GM21423 (cell line): ENCODE measurements around the gene INAFM2.
A peak's percentile ranks its signal among the peaks of the same experiment; 100 is the strongest.

Source experiments
- ATAC-seq: cut with Tn5 transposase; IDR thresholded peaks from one replicate; pipeline ENCODE4 v1.9.1; 2021; ENCODE audit warnings: mild to moderate bottlenecking, moderate library complexity; ENCODE audit not compliant: unreplicated experiment

The INAFM2 gene

GRCh38 chr15:40305281-40305680 is 18.2 kb upstream of the INAFM2 start:
- no peak for ATAC-seq

- no peak for ATAC-seq
Observed at GRCh38 chr15:40306371-40306770, 17.1 kb upstream of the INAFM2 start.

- ATAC-seq: no peak
Observed at GRCh38 chr15:40306908-40307307, 16.6 kb upstream of the INAFM2 start.

- peak; percentile 52 for ATAC-seq
Observed at GRCh38 chr15:40307421-40308211, 15.9 kb upstream of the INAFM2 start, which contains the start of gene PLCB2. PLCB2 (minus strand) TSS chr15:40307935; CDS start chr15:40307672, 263 bp downstream.

GRCh38 chr15:40309344-40309862 is 14.1 kb upstream of the INAFM2 start:
- ATAC-seq: no peak

GRCh38 chr15:40310001-40310959 is 13.2 kb upstream of the INAFM2 start:
- ATAC-seq: no peak

- ATAC-seq: no peak
Observed at GRCh38 chr15:40310993-40311392, 12.5 kb upstream of the INAFM2 start.

GRCh38 chr15:40312370-40313158 is 10.9 kb upstream of the INAFM2 start:
- no peak for ATAC-seq

GRCh38 chr15:40313531-40314398 is 9.7 kb upstream of the INAFM2 start:
- ATAC-seq: no peak

- no peak for ATAC-seq
Observed at GRCh38 chr15:40314723-40315276, 8.7 kb upstream of the INAFM2 start.

GRCh38 chr15:40316931-40317330 is 6.6 kb upstream of the INAFM2 start:
- no peak for ATAC-seq

- no peak for ATAC-seq
Observed at GRCh38 chr15:40317580-40317979, 5.9 kb upstream of the INAFM2 start.

GRCh38 chr15:40320409-40320808 is 3.1 kb upstream of the INAFM2 start:
- no peak for ATAC-seq

GRCh38 chr15:40320931-40321371 is 2.5 kb upstream of the INAFM2 start:
- ATAC-seq: no peak

GRCh38 chr15:40322531-40323238 is 807 bp upstream of the INAFM2 start:
- no peak for ATAC-seq

GRCh38 chr15:40323953-40324937 is 753 bp downstream of the INAFM2 start:
- ATAC-seq: peak; percentile 4

- no peak for ATAC-seq
Observed at GRCh38 chr15:40325188-40325587, 1.7 kb downstream of the INAFM2 start.
